ENCODE results near the gene FAAP20. TPM values are rescaled to one million over a fixed set of nuclear protein-coding genes. Genes with fewer than 3 reads are reported as not detected.
A peak's percentile ranks its signal among the peaks of the same experiment; 100 is the strongest.

The FAAP20 gene
- total RNA-seq, 1 donor from 2014 or later: 14.2 TPM

- Histone ChIP-seq H3K4me3 (ENCODE audit: low read depth, low read length) (no peak overlapping the region), H3K36me3 (ENCODE audit: control insufficient read depth, insufficient read depth, low read length) (peaks cover 6% of the 10 kb centered on the region), H3K27me3 (ENCODE audit: control insufficient read depth, insufficient read depth, low read length) (no peaks in the 10 kb centered on the region)
- DNase-seq (ENCODE audit: low read depth) (no peak), FAIRE-seq (no peak)
- TF ChIP-seq, protein P1, sequence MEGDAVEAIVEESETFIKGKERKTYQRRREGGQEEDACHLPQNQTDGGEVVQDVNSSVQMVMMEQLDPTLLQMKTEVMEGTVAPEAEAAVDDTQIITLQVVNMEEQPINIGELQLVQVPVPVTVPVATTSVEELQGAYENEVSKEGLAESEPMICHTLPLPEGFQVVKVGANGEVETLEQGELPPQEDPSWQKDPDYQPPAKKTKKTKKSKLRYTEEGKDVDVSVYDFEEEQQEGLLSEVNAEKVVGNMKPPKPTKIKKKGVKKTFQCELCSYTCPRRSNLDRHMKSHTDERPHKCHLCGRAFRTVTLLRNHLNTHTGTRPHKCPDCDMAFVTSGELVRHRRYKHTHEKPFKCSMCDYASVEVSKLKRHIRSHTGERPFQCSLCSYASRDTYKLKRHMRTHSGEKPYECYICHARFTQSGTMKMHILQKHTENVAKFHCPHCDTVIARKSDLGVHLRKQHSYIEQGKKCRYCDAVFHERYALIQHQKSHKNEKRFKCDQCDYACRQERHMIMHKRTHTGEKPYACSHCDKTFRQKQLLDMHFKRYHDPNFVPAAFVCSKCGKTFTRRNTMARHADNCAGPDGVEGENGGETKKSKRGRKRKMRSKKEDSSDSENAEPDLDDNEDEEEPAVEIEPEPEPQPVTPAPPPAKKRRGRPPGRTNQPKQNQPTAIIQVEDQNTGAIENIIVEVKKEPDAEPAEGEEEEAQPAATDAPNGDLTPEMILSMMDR (IDR thresholded peaks at IDR 0.05; ENCODE audit: insufficient read depth, low read length, severe bottlenecking): no peak
Measured at GRCh38 chr1:2234762-2235113, 40.2 kb upstream of the FAAP20 start.

- FAIRE-seq: no peak
- TF ChIP-seq, protein P1 (IDR thresholded peaks at IDR 0.05; ENCODE audit: insufficient read depth, low read length, severe bottlenecking): no peak
- Histone ChIP-seq H3K4me3 (ENCODE audit: low read depth, low read length) (no peak overlapping the region), H3K36me3 (ENCODE audit: control insufficient read depth, insufficient read depth, low read length) (peaks cover 4% of the 10 kb centered on the region), H3K27me3 (ENCODE audit: control insufficient read depth, insufficient read depth, low read length) (no peaks in the 10 kb centered on the region)
- peak; percentile 83 for DNase-seq (ENCODE audit: low read depth)
Measured at GRCh38 chr1:2233997-2234761, 39.6 kb upstream of the FAAP20 start.

GRCh38 chr1:2233468-2233867, 38.9 kb upstream of the FAAP20 start:
- TF ChIP-seq, protein P1 (IDR thresholded peaks at IDR 0.05; ENCODE audit: insufficient read depth, low read length, severe bottlenecking): no peak
- FAIRE-seq: no peak
- Histone ChIP-seq H3K4me3 (ENCODE audit: low read depth, low read length) (no peak overlapping the region), H3K27me3 (ENCODE audit: control insufficient read depth, insufficient read depth, low read length) (no peaks in the 10 kb centered on the region), H3K36me3 (ENCODE audit: control insufficient read depth, insufficient read depth, low read length) (peaks cover 4% of the 10 kb centered on the region)
- DNase-seq (ENCODE audit: low read depth): no peak

DNA sequence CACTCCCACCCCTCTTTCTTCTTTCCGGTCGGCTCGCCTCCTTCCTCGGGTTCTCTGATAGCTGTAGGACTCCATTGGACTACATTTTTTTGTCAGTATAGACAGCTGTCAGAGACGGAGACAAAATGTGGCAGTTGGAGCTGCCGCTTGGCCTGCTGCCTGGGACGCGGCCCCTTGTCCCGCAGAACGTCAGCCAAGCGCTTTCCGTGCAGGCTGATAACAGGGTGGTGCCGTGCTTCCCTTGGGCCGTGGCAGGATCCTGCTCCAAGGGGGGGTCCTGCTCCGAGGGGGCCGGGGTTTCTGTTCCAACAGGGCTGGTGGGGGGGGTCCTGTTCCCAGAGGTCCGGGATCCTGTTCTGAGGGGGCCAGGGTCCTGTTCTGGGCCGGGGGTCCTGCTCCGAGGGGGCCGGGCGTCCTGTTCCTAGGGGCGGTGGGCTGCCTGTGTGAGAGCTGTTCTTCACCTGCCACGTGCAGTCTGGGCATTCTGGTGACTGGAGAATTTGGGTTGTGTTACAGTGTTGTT, 38.4 kb upstream of the FAAP20 start:
- no peak overlapping the region for H3K4me3 ChIP-seq (ENCODE audit: low read depth, low read length)
- TF ChIP-seq, protein P1 (IDR thresholded peaks at IDR 0.05; ENCODE audit: insufficient read depth, low read length, severe bottlenecking): no peak
- peaks cover 1% of the 10 kb centered on the region for H3K36me3 ChIP-seq (ENCODE audit: control insufficient read depth, insufficient read depth, low read length)
- no peaks in the 10 kb centered on the region for H3K27me3 ChIP-seq (ENCODE audit: control insufficient read depth, insufficient read depth, low read length)
- DNase-seq (ENCODE audit: low read depth) (no peak), FAIRE-seq (no peak)

- DNase-seq (ENCODE audit: low read depth) (no peak), FAIRE-seq (no peak)
- Histone ChIP-seq H3K4me3 (ENCODE audit: low read depth, low read length) (peak overlapping the region; percentile 72), H3K27me3 (ENCODE audit: control insufficient read depth, insufficient read depth, low read length) (no peaks in the 10 kb centered on the region), H3K36me3 (ENCODE audit: control insufficient read depth, insufficient read depth, low read length) (peaks cover 1% of the 10 kb centered on the region)
- TF ChIP-seq, protein P1 (IDR thresholded peaks at IDR 0.05; ENCODE audit: insufficient read depth, low read length, severe bottlenecking): no peak
Measured at GRCh38 chr1:2232255-2232915, 37.8 kb upstream of the FAAP20 start.

Measured in bronchial epithelial cell (primary cell).